Aorta (tissue), 5 donors: ENCODE measurements around the gene FMNL1. TPM values are rescaled to one million over a fixed set of nuclear protein-coding genes. Genes with fewer than 3 reads are reported as not detected.

Experiments used
- ATAC-seq: fragments of 200-7000 bp; cut with Tn5 transposase; one replicate; pipeline ENCODE4 v1.9.1; 2022; ENCODE audit warnings: moderate library complexity; ENCODE audit not compliant: low FRiP score
- DNase-seq, 2 donors: peaks; one replicate each; pipeline ENCODE4 v3.0.0-alpha.2; 2020
- H3K27ac ChIP-seq, 2 donors: one replicate each; pipeline ENCODE4 v1.5.1; 2013; ENCODE audit warnings: low read length in 2 of 2, mild to moderate bottlenecking in 2 of 2, moderate library complexity in 2 of 2, control low read depth in 1 of 2, inconsistent platforms in 1 of 2, low read depth in 1 of 2
- H3K27me3 ChIP-seq, 2 donors: one replicate each; pipeline ENCODE4 v1.6.1; 2013; ENCODE audit warnings: control low read depth in 1 of 2, low read length in 1 of 2, mild to moderate bottlenecking in 1 of 2, moderate library complexity in 1 of 2; ENCODE audit not compliant: insufficient read depth in 2 of 2, control insufficient read depth in 1 of 2
- H3K36me3 ChIP-seq, 2 donors: one replicate each; pipeline ENCODE4 v1.6.1; 2013; ENCODE audit warnings: control low read depth in 1 of 2, low read length in 1 of 2, mild to moderate bottlenecking in 1 of 2; ENCODE audit not compliant: insufficient read depth in 2 of 2, control insufficient read depth in 1 of 2
- H3K4me1 ChIP-seq, 2 donors: one replicate each; pipeline ENCODE4 v1.6.1; 2013; ENCODE audit warnings: low read length in 2 of 2, control low read depth in 1 of 2, mild to moderate bottlenecking in 1 of 2, moderate library complexity in 1 of 2; ENCODE audit not compliant: insufficient read depth in 2 of 2, control insufficient read depth in 1 of 2
- H3K4me3 ChIP-seq, 2 donors: one replicate each; pipeline ENCODE4 v1.5.1; 2013; ENCODE audit warnings: low read length in 2 of 2, control low read depth in 1 of 2, mild to moderate bottlenecking in 1 of 2
- H3K9me3 ChIP-seq: one replicate; pipeline ENCODE4 v1.6.1; 2013; ENCODE audit warnings: mild to moderate bottlenecking, low read length; ENCODE audit not compliant: control insufficient read depth
- WGBS, 2 donors: extraction: QIAGEN DNeasy Blood & Tissue Kit; methylation state at CpG; one replicate each; pipeline ENCODE4 v1.1.7; 2013; 5-methylcytosine and 5-hydroxymethylcytosine counted together
- intact Hi-C, 2 donors: fragments of 100-400 bp; cut with DNase I; formaldehyde crosslinking; loops; one replicate each; pipeline versions ENCODE4 v1.14.2 to v1.15.0; 2022
- polyA plus RNA-seq, 2 donors: library from polyadenylated mRNA; stranded (reverse); fragments of 200-250 nt; gene quantifications; one replicate each; pipeline ENCODE4 v1.2.3, GENCODE V29; 2013
- total RNA-seq, 2 donors: library from RNA; stranded (reverse); fragmentation: NEBNext Ultra II Directional; extraction: Animal tissue kit (Norgen Biotek cat#: 25700); gene quantifications; one replicate each; pipeline ENCODE4 v1.2.1, GENCODE V29; 2021
- donor health status: healthy with polysubstance abuse.
- donor health status: Bipolar disorder and iron deficiency.
- donor health status: DM: no; HTN: no; CAD: no.
- donor health status: DM: no; HTN: no; CAD: no.
- donor health status: DM: yes; HTN: yes; CAD: no.

The FMNL1 gene
- total and polyA plus RNA-seq, 4 donors: 2.2 to 51.7 (median 18.0) TPM

DNA sequence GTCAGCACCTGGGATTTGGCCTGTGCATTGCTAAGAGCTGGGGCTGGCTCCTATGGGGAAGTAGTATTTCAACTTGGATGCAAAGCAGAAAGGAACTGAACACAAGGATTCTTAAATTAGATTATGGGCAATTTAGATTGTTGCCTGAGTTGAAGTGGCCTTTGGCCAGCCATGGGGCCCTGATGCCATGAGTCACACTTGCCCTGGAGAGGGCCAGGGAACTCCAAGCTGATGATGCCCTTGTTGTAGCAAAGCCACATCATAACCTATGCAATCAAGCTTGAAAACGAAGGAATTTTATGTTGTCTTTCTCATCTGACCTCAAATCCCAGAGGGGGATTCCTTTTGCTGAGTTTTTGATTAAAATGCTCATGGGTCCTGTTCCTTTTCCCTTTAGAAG, 44.1 kb downstream of the FMNL1 start:
- intact Hi-C loops: loop anchor here in 1 of 2 donors (5.0 kb wide), 1 partner anchor 34 kb away; no protein-coding TSS in a partner anchor
- DNase-seq (no peak), ATAC-seq (no peak)
- Histone ChIP-seq H3K27ac (no peak overlapping the region), H3K4me3 (no peak overlapping the region), H3K9me3 (no peaks in the 10 kb centered on the region), H3K4me1 (no peaks in the 10 kb centered on the region), H3K36me3 (peaks cover 0 to 5% of the 10 kb centered on the region in 2 donors), H3K27me3 (no peaks in the 10 kb centered on the region)
- WGBS, 2 donors: 48 to 63% methylated on average over 1 of the region's 1 CpG

DNA sequence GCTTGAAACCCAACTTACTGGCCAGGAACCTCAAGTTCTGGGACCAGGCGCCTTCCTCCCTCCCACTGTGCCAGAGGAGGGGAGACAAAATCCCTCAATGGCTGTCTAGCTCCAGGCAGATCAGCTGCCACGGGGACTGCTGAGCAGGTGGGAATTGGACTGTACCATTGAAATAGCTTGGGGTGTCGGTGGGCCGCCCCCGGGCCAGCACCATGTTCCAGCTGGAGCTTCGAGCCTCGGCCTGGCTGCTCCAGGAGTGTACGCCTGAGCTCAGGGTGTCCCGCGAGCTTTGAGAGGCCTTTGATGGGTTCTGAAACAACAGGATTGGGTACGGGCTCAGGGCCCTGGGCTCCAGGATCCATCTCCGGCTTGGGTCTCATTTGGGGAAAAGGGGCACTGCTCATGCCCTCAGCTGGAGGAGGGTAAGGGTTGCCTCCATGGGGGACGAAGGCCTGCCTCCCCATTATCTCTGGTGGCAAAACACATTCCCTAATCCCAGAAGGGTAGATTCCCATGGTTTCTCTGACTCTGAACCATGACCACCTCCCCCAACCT, 44.8 kb downstream of the FMNL1 start:
- Histone ChIP-seq H3K27ac (no peak overlapping the region), H3K4me3 (no peak overlapping the region), H3K36me3 (peaks cover 0 to 5% of the 10 kb centered on the region in 2 donors), H3K9me3 (no peaks in the 10 kb centered on the region), H3K4me1 (no peaks in the 10 kb centered on the region), H3K27me3 (no peaks in the 10 kb centered on the region)
- no peak for ATAC-seq
- no peak for DNase-seq
- intact Hi-C loops: loop anchor here in 1 of 2 donors (5.0 kb wide), 1 partner anchor 34 kb away; no protein-coding TSS in a partner anchor
- WGBS, 2 donors: 93 to 95% methylated on average over 13 of the region's 13 CpGs

DNA sequence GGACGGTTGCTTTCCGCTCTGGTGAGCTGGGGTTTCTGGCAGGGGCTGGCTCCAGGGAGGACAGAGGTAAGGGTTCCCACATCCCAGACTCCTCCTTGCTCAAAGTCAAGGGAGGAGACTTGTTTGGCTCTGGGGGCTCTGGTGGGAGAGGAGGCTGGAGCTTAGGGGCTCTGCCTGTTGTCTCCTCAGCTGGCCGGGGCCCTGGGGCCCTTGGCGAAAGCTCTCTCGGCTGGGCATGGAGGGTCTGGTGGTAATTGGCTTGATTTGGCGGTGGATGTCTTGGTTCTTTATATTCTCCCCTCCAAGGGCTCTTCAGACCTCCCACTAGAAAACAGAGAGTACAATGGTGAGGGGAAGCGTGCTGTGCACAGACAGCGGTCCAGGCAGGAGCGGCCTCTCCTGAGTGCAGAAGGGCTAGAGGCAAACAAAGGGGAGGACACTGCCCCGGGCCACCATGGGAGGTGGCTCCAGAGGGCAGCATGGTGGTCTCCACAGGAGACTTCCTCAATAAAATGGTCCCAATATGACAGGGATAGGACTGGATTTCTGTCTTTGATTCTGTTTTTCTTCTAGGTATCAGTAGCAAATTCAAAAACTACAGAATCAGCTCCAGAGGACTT, 45.9 kb downstream of the FMNL1 start:
- H3K4me1 ChIP-seq: no peaks in the 10 kb centered on the region
- 92 to 95% methylated on average over 10 of the region's 10 CpGs for WGBS, 2 donors
- ATAC-seq: no peak

DNA sequence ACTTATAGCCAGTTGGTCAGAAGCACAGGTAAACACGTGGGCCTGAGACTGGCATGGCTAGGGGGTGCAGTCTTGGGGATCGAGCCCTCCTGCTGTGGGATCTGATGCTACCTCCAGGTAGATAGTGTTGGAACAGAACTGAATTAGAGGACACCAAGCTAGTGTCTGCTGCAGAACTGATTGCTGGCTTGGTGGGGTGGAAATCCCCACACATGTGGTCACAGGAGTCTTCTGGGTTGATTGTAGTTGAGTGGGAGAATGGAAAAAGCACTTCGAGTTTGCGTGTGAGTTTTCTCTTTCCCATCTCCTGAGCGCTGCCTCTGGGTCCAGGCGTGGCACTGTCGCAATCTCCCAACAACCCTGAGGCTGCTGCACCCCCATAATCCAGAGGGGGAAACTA, 48.2 kb downstream of the FMNL1 start:
- ATAC-seq: no peak

More for the DNA sequence above, 45.9 kb downstream of the FMNL1 start:
- no peaks in the 10 kb centered on the region for H3K27me3 ChIP-seq
- no peak overlapping the region for H3K27ac ChIP-seq
- H3K4me3 ChIP-seq: no peak overlapping the region
- DNase-seq: no peak
- peaks cover 0 to 5% of the 10 kb centered on the region in 2 donors for H3K36me3 ChIP-seq
- no peaks in the 10 kb centered on the region for H3K9me3 ChIP-seq
- intact Hi-C loops: loop anchor here in 1 of 2 donors (5.0 kb wide), 1 partner anchor 35 kb away; no protein-coding TSS in a partner anchor

DNA sequence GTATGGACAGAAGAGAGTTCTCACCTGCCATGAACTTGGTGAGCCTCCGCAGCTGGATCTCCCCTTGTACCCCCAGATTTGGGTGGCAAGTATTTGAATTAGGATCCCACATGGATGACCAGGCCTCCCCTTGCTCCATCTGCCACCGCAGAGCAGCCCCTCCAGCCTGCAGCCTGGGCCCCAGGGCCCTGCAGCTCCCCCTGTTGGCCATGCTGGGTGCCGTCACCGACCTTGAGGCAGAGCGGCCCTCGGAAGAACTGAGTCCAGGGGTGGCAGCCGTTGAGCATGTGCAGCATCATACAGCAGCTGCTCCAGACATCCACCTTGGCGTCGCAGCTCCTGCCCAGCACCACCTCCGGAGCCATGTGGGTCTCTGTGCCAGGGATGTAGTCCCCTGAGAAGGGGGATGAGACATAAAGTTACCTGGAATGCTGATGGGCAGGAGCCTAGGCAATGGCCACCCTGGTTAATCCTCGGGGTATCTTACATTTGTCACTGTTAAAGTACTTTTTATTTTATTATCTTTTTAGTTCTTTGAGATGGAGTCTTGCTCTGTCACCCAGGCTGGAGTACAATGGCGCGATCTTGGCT, 49.2 kb downstream of the FMNL1 start:
- Histone ChIP-seq H3K9me3 (no peaks in the 10 kb centered on the region), H3K27me3 (no peaks in the 10 kb centered on the region), H3K4me1 (no peaks in the 10 kb centered on the region), H3K36me3 (peaks cover 0 to 6% of the 10 kb centered on the region in 2 donors), H3K27ac (no peak overlapping the region), H3K4me3 (no peak overlapping the region)
- intact Hi-C loops: no loop called here
- no peak for ATAC-seq
- no peak for DNase-seq
- WGBS, 2 donors: 77 to 83% methylated on average over 13 of the region's 13 CpGs

More for the DNA sequence above, 48.2 kb downstream of the FMNL1 start:
- WGBS, 2 donors: 93% methylated on average over 7 of the region's 7 CpGs
- Histone ChIP-seq H3K27ac (no peak overlapping the region), H3K4me3 (no peak overlapping the region), H3K9me3 (no peaks in the 10 kb centered on the region), H3K27me3 (no peaks in the 10 kb centered on the region), H3K36me3 (peaks cover 0 to 6% of the 10 kb centered on the region in 2 donors), H3K4me1 (no peaks in the 10 kb centered on the region)
- intact Hi-C loops: loop anchor here in 1 of 2 donors (5.0 kb wide), 1 partner anchor 38 kb away; no protein-coding TSS in a partner anchor
- no peak for DNase-seq

DNA sequence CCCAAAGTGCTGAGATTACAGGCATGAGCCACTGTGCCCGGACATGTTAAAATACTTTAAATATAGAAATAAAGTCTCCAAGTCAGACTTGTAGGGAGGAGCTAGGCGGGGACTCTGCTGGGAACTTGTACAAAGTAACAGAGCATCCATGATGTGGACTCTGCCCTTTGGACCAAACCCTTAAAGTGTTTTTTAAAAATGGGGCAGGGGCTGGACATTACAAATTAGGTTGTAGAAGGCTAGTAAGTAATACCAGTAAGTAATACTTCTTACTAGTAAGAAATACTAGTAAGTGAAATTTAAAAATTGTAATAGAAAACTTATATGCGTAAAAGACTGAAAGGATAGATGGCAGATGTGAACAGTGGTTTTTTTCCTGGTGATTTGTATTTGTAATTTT, 49.9 kb downstream of the FMNL1 start:
- ATAC-seq: no peak
- intact Hi-C loops: no loop called here
- 94 to 95% methylated on average over 3 of the region's 3 CpGs for WGBS, 2 donors
- no peaks in the 10 kb centered on the region for H3K27me3 ChIP-seq
- no peaks in the 10 kb centered on the region for H3K9me3 ChIP-seq
- no peak overlapping the region for H3K27ac ChIP-seq
- H3K36me3 ChIP-seq: peaks cover 0 to 6% of the 10 kb centered on the region in 2 donors
- H3K4me3 ChIP-seq: no peak overlapping the region
- no peak for DNase-seq
- no peaks in the 10 kb centered on the region for H3K4me1 ChIP-seq

DNA sequence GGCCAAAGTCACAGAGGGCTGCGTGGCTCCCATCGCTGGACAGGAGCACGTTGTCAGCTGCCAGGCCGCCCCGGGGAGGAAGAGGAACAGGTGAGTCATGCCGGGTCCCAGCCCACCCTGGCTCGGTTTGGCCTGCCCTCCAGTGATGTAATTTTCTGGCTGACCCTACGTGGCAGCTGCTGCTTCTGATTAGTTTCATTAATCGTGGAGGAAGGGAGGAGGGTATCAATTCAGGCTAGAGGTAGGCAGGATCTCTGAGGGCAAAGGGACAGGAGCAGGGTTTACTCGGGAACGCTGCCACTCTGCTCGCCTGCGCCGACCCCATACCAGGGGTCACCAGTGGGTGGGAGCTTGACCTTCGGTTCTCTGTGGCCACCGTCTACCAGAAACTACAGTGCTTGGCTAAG, 51.9 kb downstream of the FMNL1 start:
- intact Hi-C loops: no loop called here
- Histone ChIP-seq H3K4me1 (peaks cover 0 to 2% of the 10 kb centered on the region in 2 donors), H3K9me3 (no peaks in the 10 kb centered on the region), H3K36me3 (peaks cover 0 to 6% of the 10 kb centered on the region in 2 donors), H3K4me3 (no peak overlapping the region), H3K27me3 (no peaks in the 10 kb centered on the region), H3K27ac (no peak overlapping the region)
- ATAC-seq: no peak
- no peak for DNase-seq
- 71 to 79% methylated on average over 16 of the region's 16 CpGs for WGBS, 2 donors

DNA sequence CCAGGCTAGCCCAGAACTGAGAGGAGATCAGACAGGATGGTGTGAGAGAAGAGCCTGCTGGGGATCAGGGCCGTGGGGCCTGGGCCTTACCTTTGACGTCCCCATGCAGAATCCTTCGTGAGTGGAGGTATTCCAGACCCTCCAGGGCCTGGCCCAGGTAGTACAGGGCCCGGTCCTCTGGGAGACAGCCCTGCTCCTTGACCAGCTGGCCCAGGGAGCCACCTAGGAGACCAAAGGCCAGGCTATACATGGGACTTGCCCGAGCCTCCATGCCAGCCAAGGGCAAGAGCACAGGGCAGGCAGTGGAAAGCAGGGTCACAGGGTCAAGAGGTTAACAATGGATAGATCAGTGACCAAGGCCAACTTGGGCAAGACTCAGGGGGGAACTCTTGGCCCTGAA, 52.3 kb downstream of the FMNL1 start:
- ATAC-seq: no peak

More for the DNA sequence above, 52.3 kb downstream of the FMNL1 start:
- intact Hi-C loops: no loop called here
- no peak overlapping the region for H3K4me3 ChIP-seq
- no peak for DNase-seq
- H3K9me3 ChIP-seq: no peaks in the 10 kb centered on the region
- H3K27me3 ChIP-seq: no peaks in the 10 kb centered on the region
- H3K36me3 ChIP-seq: peaks cover 0 to 4% of the 10 kb centered on the region in 2 donors
- H3K4me1 ChIP-seq: peaks cover 0 to 2% of the 10 kb centered on the region in 2 donors
- H3K27ac ChIP-seq: no peak overlapping the region
- 91 to 96% methylated on average over 5 of the region's 5 CpGs for WGBS, 2 donors
